Left ventricle myocardium inferior (tissue), 1 donor: ENCODE measurements around the gene TNFSF13. TPM values are rescaled to one million over a fixed set of nuclear protein-coding genes. Genes with fewer than 3 reads are reported as not detected.

Experiments
- DNase-seq: peaks from one replicate; pipeline ENCODE4 v3.0.0-alpha.2; 2020
- H3K27ac ChIP-seq: fragments of 200-600 bp; replicated peaks from 2 replicates; pipeline ENCODE4 v1.8.0; 2021
- H3K27me3 ChIP-seq: fragments of 200-600 bp; 2 replicates; pipeline ENCODE4 v1.8.0; 2021; ENCODE audit warnings: low read depth
- H3K36me3 ChIP-seq: fragments of 200-600 bp; 2 replicates; pipeline ENCODE4 v1.8.0; 2021
- H3K4me1 ChIP-seq: fragments of 200-600 bp; 2 replicates; pipeline ENCODE4 v1.8.0; 2021
- H3K4me3 ChIP-seq: fragments of 200-600 bp; 2 replicates; pipeline ENCODE4 v1.8.0; 2021; ENCODE audit warnings: mild to moderate bottlenecking, moderate library complexity
- H3K9me3 ChIP-seq: fragments of 200-600 bp; replicated peaks from 2 replicates; pipeline ENCODE4 v1.8.0; 2021
- intact Hi-C: fragments of 100-400 bp; cut with micrococcal nuclease; formaldehyde crosslinking; loops from one replicate; pipeline ENCODE4 v1.11.0; 2022
- total RNA-seq: library from RNA; stranded (reverse); fragmentation: NEBNext Ultra II Directional; extraction: Animal tissue kit (Norgen Biotek cat#: 25700); gene quantifications from one replicate; pipeline ENCODE4 v1.2.1, GENCODE V29; 2021
- TF ChIP-seq, protein P1 (sequence below): fragments of 200-600 bp; IDR thresholded peaks from 2 replicates; pipeline ENCODE4 v1.8.0; 2021; ENCODE audit warnings: antibody characterized with exemption, mild to moderate bottlenecking, borderline replicate concordance
- donor health status: DM: no; HTN: yes; CAD: no; lungs with severe emphysema.

Gene TNFSF13
- total RNA-seq, 1 donor from 2014 or later, result 6.3 TPM

DNA sequence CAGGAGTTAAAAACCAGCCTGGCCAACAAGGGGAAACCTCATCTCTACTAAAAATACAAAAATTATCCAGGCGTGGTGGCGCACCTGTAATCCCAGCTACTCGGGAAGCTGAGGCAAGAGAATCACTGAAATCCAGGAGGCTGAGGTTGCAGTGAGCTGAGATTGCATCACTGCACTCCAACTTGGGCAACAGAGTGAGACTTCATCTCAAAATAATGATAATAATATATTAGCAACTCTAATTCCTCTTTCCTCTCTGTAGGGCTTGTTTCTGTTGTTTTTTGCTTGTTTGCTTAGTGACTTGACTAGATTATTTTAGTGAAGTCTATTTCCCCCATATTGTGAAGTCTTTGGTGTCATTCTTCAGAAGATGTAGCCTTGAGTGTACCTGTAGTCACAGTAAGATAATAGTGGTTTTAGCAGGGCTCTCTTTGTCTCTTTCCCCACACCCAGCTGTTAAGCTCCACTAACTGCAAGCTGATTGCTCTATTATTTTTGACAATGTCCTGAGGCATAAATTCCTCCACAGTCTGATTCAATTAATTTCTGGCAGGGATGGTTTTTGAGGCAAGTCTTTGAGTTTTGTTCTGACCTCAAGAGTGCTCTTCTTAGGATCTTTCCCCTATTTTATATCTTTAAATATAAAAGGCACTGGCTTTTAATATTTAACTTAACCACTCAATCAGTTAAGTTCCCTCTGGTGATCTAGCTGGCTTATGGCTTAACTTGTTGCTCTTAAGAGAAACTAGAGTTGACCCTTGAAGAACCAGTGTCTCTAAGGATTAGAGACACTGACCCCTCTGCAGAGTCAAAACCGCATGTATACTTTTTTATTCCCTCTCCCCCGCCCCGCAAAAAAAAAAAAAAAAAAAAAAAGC is 28.3 kb upstream of the TNFSF13 start:
- Histone ChIP-seq H3K4me1 (no peaks in the 10 kb centered on the region), H3K9me3 (peaks cover 29% of the 10 kb centered on the region), H3K27me3 (no peaks in the 10 kb centered on the region), H3K36me3 (no peaks in the 10 kb centered on the region), H3K27ac (no peak overlapping the region), H3K4me3 (no peak overlapping the region)
- intact Hi-C loops, result no loop called here
- DNase-seq, result no peak
- TF ChIP-seq, protein P1, sequence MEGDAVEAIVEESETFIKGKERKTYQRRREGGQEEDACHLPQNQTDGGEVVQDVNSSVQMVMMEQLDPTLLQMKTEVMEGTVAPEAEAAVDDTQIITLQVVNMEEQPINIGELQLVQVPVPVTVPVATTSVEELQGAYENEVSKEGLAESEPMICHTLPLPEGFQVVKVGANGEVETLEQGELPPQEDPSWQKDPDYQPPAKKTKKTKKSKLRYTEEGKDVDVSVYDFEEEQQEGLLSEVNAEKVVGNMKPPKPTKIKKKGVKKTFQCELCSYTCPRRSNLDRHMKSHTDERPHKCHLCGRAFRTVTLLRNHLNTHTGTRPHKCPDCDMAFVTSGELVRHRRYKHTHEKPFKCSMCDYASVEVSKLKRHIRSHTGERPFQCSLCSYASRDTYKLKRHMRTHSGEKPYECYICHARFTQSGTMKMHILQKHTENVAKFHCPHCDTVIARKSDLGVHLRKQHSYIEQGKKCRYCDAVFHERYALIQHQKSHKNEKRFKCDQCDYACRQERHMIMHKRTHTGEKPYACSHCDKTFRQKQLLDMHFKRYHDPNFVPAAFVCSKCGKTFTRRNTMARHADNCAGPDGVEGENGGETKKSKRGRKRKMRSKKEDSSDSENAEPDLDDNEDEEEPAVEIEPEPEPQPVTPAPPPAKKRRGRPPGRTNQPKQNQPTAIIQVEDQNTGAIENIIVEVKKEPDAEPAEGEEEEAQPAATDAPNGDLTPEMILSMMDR, result no peak

DNA sequence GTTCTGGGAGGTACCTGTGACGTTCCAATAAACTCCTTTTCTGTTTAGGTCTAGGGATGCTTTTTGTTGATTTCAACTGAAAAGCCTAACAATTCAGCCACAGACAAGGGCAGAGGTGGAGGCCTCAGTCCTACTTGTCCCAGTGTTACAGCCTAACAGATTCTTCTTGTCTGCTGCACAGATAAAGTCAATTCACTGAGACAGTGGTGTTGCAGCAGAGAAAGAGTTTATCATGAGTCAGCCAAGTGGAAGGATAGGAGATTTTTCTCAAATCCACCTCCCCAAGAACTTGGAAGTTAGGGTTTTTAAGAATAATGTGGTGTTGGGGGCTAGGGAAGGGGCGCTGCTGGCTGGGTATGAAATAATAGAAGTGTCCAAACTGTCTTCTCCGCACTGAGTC is 20.5 kb upstream of the TNFSF13 start:
- TF ChIP-seq, protein P1, result no peak
- intact Hi-C loops, result no loop called here
- no peak overlapping the region for H3K4me3 ChIP-seq
- no peak overlapping the region for H3K27ac ChIP-seq
- DNase-seq, result no peak
- no peaks in the 10 kb centered on the region for H3K4me1 ChIP-seq
- peaks cover 12% of the 10 kb centered on the region for H3K9me3 ChIP-seq
- no peaks in the 10 kb centered on the region for H3K36me3 ChIP-seq
- H3K27me3 ChIP-seq, result no peaks in the 10 kb centered on the region

DNA sequence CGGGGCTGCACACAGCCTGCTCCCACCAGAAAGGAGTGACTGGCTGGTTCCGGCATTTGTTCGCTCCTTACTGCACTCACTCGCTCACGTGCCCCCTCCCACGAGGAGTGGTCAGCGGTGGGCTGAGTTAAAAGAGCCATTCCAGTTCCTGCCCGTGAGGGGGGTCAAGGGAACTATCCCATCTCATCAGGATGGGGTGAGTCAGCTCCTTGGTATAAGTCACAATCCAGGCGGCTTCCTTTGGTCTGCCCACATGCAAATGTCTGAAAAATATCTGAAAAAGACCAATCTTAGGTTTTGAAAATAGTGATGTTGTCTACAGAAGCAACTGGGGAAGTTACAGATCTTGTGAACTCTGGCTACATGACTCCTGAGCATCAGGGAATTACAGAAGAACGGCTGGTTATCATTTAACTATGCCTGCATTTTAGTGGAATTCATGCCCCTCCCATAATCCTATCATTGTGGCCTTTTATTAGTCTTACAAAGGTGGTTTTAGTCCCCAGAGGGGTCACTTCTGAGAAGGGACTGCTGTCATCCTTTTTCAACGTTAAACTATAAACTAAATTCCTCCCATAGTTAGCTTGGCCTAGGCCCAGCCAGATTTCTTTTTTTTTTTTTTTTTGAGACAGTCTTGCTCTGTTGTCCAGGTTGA is 19.5 kb upstream of the TNFSF13 start:
- intact Hi-C loops, result no loop called here
- Histone ChIP-seq H3K4me3 (no peak overlapping the region), H3K27me3 (no peaks in the 10 kb centered on the region), H3K36me3 (no peaks in the 10 kb centered on the region), H3K27ac (no peak overlapping the region), H3K9me3 (peaks cover 12% of the 10 kb centered on the region), H3K4me1 (no peaks in the 10 kb centered on the region)
- TF ChIP-seq, protein P1, result no peak
- DNase-seq, result no peak

DNA sequence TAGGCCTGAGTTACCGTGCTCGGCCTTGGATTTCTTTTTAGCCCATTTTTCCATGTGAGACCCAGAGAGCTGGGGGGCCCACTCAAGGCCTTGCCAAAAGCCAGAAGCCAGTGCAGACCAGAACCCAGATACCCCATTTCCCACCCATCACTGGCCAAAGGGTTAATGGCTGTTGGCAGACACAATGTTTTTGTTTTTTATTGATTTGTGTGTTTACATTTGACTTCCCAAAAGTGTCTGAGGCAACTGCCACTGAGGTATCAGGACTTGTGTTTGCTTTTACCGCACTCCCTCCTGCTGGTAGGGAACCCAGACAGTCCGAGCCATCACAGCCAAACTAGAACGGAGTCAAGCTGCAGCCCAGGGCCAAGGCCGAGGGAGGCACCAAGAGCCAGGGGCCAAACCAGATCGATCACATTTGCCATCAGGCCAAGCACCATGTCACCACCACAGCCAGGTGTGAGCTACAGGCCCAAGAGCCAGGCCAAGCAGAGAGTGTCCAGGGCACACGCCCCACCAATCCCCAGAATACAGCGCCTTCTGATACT is 17.4 kb upstream of the TNFSF13 start:
- no peak overlapping the region for H3K4me3 ChIP-seq
- H3K4me1 ChIP-seq, result peaks cover 12% of the 10 kb centered on the region
- peaks cover 12% of the 10 kb centered on the region for H3K9me3 ChIP-seq
- intact Hi-C loops, result no loop called here
- H3K27me3 ChIP-seq, result no peaks in the 10 kb centered on the region
- no peak overlapping the region for H3K27ac ChIP-seq
- TF ChIP-seq, protein P1, result no peak
- DNase-seq, result no peak
- no peaks in the 10 kb centered on the region for H3K36me3 ChIP-seq

DNA sequence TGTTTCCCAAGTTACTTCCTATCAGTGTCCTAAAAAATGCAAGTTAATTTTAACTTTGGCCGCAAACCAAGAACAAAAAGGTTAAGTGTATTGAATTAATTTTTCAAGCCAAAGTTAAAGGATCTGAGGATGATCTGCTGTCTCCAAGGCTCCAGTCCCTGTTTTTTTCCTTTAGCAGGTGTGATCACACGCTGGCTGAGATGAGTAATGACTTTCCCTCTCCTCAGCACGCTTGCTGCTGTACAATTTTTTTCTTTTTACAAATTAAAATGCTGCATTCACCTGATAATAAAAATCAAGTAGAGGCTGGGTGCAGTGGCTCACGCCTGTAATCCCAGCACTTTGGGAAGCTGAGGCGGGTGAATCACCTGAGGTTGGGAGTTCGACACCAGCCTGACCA is 13.6 kb upstream of the TNFSF13 start:
- TF ChIP-seq, protein P1, result no peak
- intact Hi-C loops, result no loop called here
- no peaks in the 10 kb centered on the region for H3K9me3 ChIP-seq
- peak overlapping the region; percentile 53 for H3K27ac ChIP-seq
- H3K27me3 ChIP-seq, result no peaks in the 10 kb centered on the region
- no peak for DNase-seq
- peaks cover 36% of the 10 kb centered on the region for H3K4me1 ChIP-seq
- no peak overlapping the region for H3K4me3 ChIP-seq
- no peaks in the 10 kb centered on the region for H3K36me3 ChIP-seq
